Lung (tissue), 12 donors: ENCODE measurements around the gene TSPAN7. TPM values are rescaled to one million over a fixed set of nuclear protein-coding genes. Genes with fewer than 3 reads are reported as not detected.
A peak's percentile ranks its signal among the peaks of the same experiment; 100 is the strongest.

Source experiments
- ATAC-seq: fragments of 200-7000 bp; cut with Tn5 transposase; one replicate; pipeline ENCODE4 v1.9.1; 2020; ENCODE audit warnings: moderate number of reproducible peaks; ENCODE audit not compliant: insufficient read depth, low FRiP score
- DNase-seq, 3 donors: peaks; one replicate each; pipeline ENCODE4 v3.0.0-alpha.2; 2013 to 2017
- H3K27ac ChIP-seq, 2 donors: one replicate each; pipeline ENCODE4 v1.5.1; 2013; ENCODE audit warnings: mild to moderate bottlenecking in 2 of 2, moderate library complexity in 2 of 2, control low read depth in 1 of 2, inconsistent platforms in 1 of 2, low read depth in 1 of 2, low read length in 1 of 2
- H3K27me3 ChIP-seq, 3 donors: one replicate each; pipeline ENCODE4 v1.5.1; 2013; ENCODE audit warnings: low read length in 2 of 3; ENCODE audit not compliant: control insufficient read depth in 3 of 3, insufficient read depth in 3 of 3
- H3K36me3 ChIP-seq, 4 donors: one replicate each; pipeline ENCODE4 v1.5.1; 2013; ENCODE audit warnings: low read length in 4 of 4, mild to moderate bottlenecking in 1 of 4, moderate library complexity in 1 of 4; ENCODE audit not compliant: control insufficient read depth in 4 of 4, insufficient read depth in 4 of 4
- H3K4me1 ChIP-seq, 5 donors: one replicate each; pipeline ENCODE4 v1.5.1; 2013; ENCODE audit warnings: low read length in 5 of 5, mild to moderate bottlenecking in 2 of 5, moderate library complexity in 1 of 5; ENCODE audit not compliant: control insufficient read depth in 5 of 5, insufficient read depth in 5 of 5
- H3K4me3 ChIP-seq: one replicate; pipeline ENCODE4 v1.5.1; 2013; ENCODE audit warnings: mild to moderate bottlenecking, control low read depth, moderate library complexity
- H3K9ac ChIP-seq, 2 donors: one replicate each; pipeline ENCODE4 v1.5.1; 2013; ENCODE audit warnings: low read length in 2 of 2, control low read depth in 1 of 2; ENCODE audit not compliant: insufficient read depth in 1 of 2
- H3K9me3 ChIP-seq, 4 donors: one replicate each; pipeline ENCODE4 v1.5.1; 2013; ENCODE audit warnings: low read length in 3 of 4, mild to moderate bottlenecking in 1 of 4, moderate library complexity in 1 of 4; ENCODE audit not compliant: control insufficient read depth in 4 of 4, insufficient read depth in 3 of 4
- WGBS, 2 donors: extraction: QIAGEN DNeasy Blood & Tissue Kit; methylation state at CpG; one replicate each; pipeline ENCODE4 v1.1.7; 2013; 5-methylcytosine and 5-hydroxymethylcytosine counted together
- polyA plus RNA-seq, 2 donors: library from polyadenylated mRNA; stranded (reverse); fragments of 200-250 nt; gene quantifications; one replicate each; pipeline ENCODE4 v1.2.1, GENCODE V29; 2013
- total RNA-seq, 2 donors: library from RNA; depleted of rRNA in 1 of 2; stranded (reverse); fragments of >200 nt in 1 of 2; gene quantifications; one replicate each; pipeline ENCODE4 v1.2.1, GENCODE V29; 2014 to 2021
- TF ChIP-seq, protein P1 (sequence below): IDR thresholded peaks from 2 replicates; pipeline ENCODE4 v1.5.1; 2012; ENCODE audit warnings: mild to moderate bottlenecking; ENCODE audit errors: control extremely low read depth, extremely low read depth
- donor health status: control.
- donor health status: control.
- donor health status: Bipolar disorder and iron deficiency.
- donor health status: healthy.
- donor health status: DM: yes; HTN: yes; CAD: no.

Gene TSPAN7
- total and polyA plus RNA-seq, 4 donors: 36.4 to 52.4 (median 40.8) TPM

- H3K36me3 ChIP-seq: no peaks in the 10 kb centered on the region
- ATAC-seq (no peak), DNase-seq (peak in 2 of 3 donors; percentile 4 to 19)
- no peaks in the 10 kb centered on the region for H3K9me3 ChIP-seq
- H3K27me3 ChIP-seq: peaks cover 0 to 32% (median 7%) of the 10 kb centered on the region in 3 donors
- TF ChIP-seq, protein P1, sequence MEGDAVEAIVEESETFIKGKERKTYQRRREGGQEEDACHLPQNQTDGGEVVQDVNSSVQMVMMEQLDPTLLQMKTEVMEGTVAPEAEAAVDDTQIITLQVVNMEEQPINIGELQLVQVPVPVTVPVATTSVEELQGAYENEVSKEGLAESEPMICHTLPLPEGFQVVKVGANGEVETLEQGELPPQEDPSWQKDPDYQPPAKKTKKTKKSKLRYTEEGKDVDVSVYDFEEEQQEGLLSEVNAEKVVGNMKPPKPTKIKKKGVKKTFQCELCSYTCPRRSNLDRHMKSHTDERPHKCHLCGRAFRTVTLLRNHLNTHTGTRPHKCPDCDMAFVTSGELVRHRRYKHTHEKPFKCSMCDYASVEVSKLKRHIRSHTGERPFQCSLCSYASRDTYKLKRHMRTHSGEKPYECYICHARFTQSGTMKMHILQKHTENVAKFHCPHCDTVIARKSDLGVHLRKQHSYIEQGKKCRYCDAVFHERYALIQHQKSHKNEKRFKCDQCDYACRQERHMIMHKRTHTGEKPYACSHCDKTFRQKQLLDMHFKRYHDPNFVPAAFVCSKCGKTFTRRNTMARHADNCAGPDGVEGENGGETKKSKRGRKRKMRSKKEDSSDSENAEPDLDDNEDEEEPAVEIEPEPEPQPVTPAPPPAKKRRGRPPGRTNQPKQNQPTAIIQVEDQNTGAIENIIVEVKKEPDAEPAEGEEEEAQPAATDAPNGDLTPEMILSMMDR: no peak
- WGBS, 2 donors: 49 to 75% methylated on average over 2 of the region's 2 CpGs
- no peak overlapping the region for H3K9ac ChIP-seq
- no peak overlapping the region for H3K4me3 ChIP-seq
- H3K4me1 ChIP-seq: peaks cover 0 to 3% (median 0%) of the 10 kb centered on the region in 5 donors
- H3K27ac ChIP-seq: no peak overlapping the region
These were observed 120.8 kb downstream of the TSPAN7 start for GRCh38 chrX:38682095-38682494.

DNA sequence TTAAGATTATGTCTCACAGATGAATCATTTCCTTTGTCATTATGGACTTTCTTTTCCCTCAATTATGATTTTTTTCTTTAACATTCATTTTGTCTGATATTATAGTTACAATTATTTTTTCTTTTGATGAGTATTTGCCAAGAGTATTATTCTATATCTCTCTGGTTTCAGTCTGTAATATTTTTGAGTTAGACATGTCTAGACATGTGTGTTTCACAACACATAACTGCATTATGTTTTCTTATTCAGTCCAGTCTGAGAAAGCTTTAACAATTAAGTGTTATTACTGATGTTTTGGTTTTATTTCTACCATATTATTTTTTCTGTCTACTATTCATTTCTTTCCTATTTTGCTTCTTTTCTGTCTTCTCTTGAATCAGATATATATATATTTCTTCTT is 131.6 kb downstream of the TSPAN7 start:
- TF ChIP-seq, protein P1: no peak
- no peak for ATAC-seq

DNA sequence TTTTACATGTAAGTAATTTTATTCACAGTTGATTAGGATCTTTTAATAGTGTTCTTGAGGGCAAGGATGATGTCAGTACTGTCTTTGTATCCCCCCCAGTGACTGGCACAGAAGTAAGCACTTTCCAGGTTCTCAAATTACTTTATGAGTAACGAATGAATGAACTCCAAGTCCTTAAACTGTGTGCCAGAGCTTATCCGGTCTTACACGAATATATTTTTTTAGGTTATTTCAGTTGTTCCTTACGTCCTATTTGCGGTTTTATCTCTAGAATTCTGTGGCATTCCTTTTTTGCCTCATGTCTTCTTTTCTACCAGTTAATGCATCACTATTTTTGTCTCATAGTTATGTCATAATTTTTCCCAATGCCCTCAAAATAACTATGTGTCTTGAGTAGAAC is 133.1 kb downstream of the TSPAN7 start:
- H3K9me3 ChIP-seq: no peaks in the 10 kb centered on the region
- no peak overlapping the region for H3K27ac ChIP-seq
- H3K4me3 ChIP-seq: no peak overlapping the region
- H3K27me3 ChIP-seq: peaks cover 0 to 21% (median 9%) of the 10 kb centered on the region in 3 donors
- no peaks in the 10 kb centered on the region for H3K4me1 ChIP-seq
- ATAC-seq (no peak), DNase-seq (no peak)
- H3K36me3 ChIP-seq: no peaks in the 10 kb centered on the region
- WGBS, 2 donors: 78 to 93% methylated on average over 5 of the region's 5 CpGs
- TF ChIP-seq, protein P1: no peak
- no peak overlapping the region for H3K9ac ChIP-seq

More for the DNA sequence above, 131.6 kb downstream of the TSPAN7 start:
- H3K4me3 ChIP-seq: no peak overlapping the region
- no peaks in the 10 kb centered on the region for H3K4me1 ChIP-seq
- no peaks in the 10 kb centered on the region for H3K9me3 ChIP-seq
- peaks cover 0 to 27% (median 8%) of the 10 kb centered on the region in 3 donors for H3K27me3 ChIP-seq
- no peak for DNase-seq
- no peaks in the 10 kb centered on the region for H3K36me3 ChIP-seq
- no peak overlapping the region for H3K27ac ChIP-seq
- no peak overlapping the region for H3K9ac ChIP-seq

DNA sequence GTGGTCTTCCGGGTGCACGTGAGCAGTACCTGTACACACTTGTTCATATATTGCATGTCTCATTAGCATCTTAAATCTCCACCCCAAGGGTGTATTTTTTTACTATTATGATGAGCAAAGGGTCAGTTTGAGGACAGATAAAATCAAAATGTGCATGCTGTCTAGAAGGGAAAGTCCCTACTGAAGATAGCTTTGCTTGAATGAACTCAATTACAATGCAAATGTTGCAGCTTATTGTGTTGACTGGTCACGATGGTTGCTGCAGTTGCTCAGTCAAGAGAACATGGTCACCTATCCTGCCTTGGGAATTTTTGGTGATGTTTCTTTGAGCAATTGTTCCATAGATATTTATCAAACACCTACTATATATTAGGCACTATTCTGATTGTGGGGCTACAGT is 136.1 kb downstream of the TSPAN7 start:
- Histone ChIP-seq H3K9me3 (no peaks in the 10 kb centered on the region), H3K4me3 (no peak overlapping the region), H3K4me1 (no peaks in the 10 kb centered on the region), H3K27me3 (peaks cover 0 to 15% (median 14%) of the 10 kb centered on the region in 3 donors), H3K9ac (no peak overlapping the region), H3K36me3 (no peaks in the 10 kb centered on the region), H3K27ac (no peak overlapping the region)
- ATAC-seq: no peak
- 80 to 96% methylated on average over 3 of the region's 3 CpGs for WGBS, 2 donors
- TF ChIP-seq, protein P1: no peak
- DNase-seq: no peak
